NCI-H1436 (cell line): ENCODE data around the gene CDK17.
"Not testable (repeated sequence)": the region's sequence is repeated elsewhere in the genome, so short reads cannot be mapped to it uniquely, and the experiment has no call there.

Source experiments
- DNase-seq: peaks from one replicate; lab custom pipeline; 2025; lab: John Stamatoyannopoulos, UW

Gene CDK17

DNA sequence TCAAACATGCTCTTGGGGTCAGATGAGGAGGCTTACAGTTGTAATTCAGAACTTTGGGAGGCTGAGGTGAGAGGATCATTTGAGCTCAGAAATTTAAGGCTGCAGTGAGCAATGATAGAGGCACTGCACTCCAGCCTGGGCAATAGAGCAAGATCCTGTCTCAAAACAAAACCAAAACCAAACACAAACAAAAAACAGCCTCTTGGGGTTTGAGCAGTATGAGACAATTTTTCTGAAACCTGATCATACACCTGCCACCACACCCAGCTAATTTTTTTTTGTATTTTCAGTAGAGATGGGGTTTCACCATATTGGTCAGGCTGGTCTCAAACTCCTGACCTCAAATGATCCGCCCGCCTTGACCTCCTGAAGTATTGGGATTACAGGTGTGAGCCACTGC lies 17.4 kb upstream of the CDK17 start:
- DNase-seq, result not testable (repeated sequence)

DNA sequence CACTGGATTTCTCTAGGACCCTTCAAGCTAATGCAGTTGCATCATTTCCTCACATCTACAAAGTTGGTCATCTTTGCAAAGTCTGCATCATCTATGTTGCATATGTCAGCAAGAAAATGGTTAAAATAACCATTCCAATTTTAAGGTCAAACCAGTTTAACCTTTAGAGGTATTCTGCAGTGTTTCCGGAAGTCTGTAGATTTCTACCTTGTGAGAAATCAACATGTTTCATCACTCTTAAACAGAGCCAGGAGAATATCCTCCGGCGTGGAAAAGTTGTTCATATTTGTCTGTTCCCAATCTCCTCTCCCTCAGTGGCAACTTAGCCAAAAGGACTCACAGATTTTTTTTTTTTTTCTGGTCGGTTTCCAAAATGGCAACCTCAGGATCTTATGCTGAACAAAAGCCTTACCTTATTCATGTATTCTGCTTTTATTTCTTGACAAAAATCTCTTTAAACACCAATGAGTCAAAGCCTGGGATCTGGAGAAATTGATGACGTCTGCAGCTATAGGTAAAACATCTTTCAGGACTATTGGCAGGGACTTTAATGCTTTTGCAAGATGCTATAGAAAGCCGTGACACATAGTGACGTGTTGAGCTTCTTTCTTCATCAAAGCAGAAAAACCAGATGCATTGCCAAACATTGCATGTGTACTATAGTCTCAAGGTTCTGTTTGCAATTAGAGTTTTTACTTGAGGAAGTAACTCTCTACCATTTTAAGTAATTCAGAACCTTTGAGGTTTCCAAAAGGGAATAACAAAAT lies 16.0 kb upstream of the CDK17 start:
- no peak for DNase-seq

DNA sequence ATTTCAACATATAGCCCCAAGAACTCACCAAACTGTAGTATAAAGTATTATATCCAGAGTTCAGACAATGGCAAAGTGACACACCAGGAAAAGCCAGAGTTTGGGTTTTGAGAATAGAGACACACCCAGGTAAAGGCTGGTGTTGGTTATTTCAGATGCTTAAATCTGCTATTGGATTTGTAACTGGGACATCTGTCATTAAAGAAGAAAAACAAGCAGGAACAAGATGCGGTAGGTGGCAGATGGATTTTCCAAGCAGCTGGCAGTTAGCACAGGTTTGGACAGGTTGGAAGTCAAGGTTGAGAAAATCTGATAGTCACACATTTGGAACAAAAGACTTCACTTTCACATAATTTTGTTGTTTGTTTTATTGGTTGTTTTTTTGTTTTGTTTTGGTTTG lies 14.4 kb upstream of the CDK17 start:
- no peak for DNase-seq

DNA sequence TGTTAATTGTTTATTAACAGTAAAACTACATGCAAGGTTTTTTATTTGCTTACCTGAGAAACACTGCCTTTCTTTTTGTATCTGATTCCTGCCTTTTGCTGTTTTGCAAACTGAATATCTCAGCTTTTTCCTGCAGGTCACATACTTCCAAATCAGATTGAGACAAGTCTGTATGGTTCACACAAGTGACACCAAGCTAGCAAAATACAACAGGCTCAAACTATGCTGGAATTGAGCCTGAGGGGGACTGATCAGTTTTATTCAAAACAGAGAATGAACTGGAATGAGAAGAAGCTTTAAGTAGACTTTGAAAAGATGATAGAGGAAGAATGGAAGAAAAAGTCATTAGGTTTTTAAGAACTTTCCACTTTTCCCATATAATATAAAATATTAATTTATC lies 12.2 kb upstream of the CDK17 start:
- no peak for DNase-seq

DNA sequence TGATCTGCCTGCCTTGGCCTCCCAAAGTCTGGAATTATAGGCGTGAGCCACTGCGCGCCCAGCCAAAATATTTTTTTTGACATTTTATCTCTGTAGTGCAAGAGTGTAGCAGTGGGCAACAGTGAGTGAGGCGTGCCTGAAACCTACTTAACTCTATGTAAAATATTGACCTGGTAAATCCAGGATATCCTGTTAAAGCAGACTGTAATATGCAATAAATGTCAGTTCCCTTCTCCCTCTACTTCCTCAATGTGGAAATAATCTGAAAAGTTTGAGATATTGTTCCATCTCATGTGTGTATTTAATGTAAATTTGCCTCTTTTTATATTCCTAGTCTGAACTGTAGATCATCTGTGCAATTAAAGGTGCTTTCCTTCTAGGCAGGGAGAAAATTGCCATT lies 9.5 kb upstream of the CDK17 start:
- no peak for DNase-seq

DNA sequence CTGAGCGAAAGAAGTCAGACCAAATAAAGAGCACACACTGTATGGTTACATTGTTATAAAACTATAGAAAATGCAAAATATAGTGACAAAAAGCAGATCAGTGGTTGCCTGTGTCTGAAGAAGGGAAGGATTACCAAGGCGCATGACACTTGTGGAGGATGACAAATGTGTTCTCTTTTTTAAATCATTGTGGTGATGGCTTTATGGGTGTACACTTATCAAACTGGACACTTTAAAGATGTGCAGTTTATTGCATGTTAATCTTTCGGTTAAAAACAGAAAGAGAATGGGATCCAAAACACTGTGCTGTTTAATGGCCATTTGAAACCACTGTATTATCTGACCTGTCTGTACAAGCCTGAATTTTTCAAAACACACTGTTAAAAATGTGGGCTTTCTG lies 8.8 kb upstream of the CDK17 start:
- DNase-seq, result no peak

DNA sequence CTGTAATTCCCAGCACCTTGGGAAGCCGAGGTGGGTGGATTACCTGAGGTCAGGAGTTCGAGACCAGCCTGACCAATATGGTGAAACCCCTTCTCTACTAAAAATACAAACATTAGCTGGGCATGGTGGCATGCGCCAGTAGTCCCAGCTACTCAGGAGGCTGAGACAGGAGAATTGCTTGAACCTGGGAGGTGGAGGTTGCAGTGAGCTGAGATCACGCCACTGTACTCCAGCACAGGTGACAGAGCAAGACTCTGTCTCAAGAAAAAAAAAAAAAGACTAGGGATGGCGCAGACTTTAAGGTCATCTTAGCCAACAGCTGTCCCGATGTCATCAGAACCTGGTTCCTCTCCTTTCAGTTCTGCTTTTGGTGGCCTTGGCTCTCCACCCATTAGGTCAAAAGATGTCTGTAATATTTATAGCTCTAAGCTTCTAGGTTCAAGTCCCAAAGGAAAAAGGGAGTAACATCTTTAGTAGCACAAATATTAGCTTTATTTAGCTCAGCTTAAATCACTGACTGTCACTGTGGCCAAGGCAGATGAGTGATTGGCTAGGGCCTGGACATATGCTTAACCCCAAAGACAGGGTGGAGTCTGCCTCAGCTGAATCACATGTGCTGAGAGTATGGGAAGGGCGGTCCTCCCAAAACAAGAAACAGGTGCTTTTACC lies 7.3 kb upstream of the CDK17 start:
- DNase-seq, result not testable (repeated sequence)

DNA sequence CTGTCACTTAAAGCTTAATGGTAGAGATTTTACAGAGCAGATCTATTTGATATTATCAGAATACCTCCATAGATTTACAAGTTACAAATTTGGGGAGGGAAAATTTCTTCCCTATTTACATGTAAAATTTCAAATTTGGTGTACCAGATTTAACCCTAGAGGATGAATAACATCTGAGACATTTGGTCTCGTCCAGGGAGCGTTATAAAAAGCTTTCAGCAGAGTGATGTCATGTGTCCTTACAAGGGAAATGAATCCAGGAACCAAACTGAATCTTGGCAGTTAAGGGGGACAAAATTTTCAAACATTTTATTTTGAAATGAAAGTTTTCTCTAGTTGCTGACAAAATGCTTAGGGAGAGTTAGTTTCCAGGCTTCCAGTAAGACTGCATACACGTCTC lies 4.5 kb upstream of the CDK17 start:
- no peak for DNase-seq

DNA sequence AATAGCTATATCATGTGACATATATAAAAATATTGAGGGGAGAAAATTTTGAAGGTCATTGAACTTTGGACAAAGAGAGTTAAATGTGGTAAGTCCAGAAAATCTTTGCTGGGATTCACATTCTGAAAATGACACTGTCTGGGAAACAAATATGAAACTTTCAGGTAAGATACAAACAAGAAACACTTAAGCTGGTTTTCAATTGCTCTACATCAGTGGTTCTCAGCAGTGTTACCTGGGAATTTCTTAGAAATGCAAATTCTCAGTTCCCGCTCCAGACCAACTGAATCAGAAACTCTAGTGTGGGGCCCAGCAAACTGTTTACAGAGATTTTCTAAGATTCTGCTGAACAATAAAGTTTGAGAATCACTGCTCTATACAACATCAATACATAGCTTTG lies 3.6 kb upstream of the CDK17 start:
- DNase-seq, result no peak

DNA sequence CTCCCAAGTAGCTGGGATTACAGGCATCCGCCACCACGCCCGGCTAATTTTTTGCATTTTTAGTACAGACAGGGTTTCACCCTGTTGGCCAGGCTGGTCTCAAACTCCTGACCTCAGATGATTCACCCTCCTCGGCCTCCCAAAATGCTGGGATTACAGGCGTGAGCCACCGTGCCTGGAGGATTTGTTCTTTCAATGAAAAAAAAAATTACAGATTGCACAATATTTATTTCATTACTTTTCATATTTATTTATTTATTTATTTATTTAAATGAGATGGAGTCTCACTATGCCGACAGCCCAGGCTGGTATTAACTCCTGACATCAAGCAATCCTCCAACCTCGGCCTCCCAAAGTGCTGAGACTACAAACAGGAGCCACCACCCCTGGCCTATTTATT lies 2.3 kb upstream of the CDK17 start:
- DNase-seq, result not testable (repeated sequence)

DNA sequence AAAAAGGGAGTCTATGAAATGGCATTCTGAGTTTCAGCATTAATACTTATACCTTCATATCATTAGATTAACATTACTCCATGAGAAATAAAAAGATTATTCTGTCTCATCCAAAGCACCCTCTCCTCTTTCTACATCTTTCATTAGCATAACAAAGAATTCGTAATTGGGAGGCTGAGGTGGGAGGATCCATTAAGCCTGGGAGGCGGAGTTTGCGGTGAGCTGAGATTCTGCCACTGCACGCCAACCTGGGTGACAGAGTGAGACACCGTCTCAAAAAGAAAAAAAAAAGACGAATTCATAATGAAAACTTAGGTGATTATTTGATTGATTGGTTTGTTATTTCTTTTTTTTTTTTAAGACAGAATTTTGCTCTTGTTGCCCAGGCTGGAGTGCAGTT lies 1.8 kb upstream of the CDK17 start:
- peak; percentile 64 for DNase-seq

DNA sequence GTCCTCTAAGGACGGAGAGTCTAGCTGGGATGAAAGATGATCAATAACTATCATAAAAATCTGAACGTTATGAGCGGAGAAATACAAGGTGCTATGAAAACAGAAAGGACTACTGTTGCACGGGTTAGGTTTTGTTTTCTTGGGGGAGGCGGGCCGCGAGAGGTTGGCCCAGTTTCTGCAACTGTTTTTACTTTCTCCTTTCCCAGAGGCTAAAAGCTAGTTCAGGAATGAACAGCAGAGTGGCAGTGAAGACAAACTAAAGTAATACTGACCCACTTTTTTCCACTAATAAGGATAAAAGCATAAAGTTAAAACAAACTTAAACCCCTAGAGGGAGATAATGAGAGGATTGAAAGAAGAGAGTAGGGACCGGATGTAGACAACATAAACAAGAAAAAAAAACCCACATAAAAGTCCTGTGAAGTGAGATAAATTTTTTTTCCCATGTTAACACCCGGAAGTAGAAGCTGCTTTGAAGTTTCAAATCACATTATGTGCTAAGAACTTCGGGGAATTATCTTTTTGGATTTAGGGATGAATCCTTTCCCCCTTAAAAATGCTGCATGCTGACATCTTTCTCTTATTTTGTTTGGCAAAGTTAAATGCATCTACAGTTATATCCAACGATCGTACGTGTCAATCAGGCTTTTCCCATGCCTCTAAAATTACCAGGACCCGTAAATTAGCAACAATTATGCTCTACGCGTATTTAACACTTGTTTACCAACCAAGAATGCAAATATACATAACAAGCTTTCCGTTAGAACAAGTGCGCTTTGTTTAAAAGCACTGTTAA lies 1.0 kb upstream of the CDK17 start:
- DNase-seq, result no peak

DNA sequence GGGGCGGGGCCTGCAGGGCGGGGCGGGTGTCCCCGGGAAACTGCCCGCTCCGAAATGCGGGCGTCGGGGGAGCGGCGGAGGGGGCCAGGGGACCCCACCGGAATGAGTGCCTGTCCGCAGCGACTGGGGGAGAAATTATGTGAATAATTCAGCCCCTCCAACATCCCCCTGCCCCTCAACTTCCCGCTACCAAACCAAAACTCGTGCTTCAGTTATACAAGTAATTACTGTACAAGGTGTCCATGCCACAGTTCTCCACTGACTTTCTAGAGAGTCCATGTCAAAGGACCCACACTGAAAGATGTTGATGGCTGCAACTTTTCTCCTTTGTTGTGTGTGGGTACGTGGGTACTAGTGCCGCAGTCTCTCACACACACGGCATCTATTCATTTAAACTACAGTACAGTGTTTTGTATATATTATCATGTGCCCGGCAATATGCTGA lies 414 bp upstream of the CDK17 start:
- DNase-seq, result no peak

DNA sequence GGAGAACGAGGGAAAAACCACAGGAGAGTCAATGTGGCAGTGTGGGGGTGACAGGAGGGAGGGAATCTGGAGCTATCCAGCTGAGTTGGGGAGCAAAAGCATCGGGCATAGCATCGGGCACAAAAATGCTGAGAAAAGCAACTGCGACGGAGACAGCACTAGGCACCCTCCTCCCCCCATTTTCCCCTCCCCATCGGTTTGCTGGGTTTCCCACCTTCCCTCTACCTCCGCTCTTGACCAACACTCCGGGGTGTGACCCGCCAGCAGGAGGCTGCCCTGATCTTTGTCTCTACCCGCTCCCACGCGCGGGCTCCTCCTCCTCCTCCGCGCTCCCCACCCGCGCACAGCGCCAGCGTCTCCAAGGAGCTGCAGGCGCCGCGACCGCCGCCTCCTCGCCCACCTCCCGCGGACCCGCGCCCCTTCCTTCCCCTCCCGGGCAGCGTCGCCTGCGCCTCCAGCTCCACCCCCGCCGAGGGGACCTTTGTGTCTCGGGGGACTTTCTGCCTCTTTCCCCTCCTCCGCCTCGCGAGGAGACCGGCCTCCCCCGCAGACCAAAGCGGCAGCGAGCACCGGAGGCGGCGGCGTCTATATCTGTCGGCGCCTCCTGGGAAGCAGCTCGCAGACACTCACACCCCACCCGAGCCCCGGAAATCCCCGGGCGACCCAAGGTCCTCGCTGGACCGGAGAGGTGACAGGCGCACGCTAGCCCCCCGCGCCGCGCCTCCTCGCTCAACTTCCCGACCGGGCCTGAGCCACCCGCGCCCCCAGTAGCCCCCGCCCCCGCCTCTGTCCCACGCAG lies 920 bp downstream of the CDK17 start:
- DNase-seq, result peak; percentile 65

DNA sequence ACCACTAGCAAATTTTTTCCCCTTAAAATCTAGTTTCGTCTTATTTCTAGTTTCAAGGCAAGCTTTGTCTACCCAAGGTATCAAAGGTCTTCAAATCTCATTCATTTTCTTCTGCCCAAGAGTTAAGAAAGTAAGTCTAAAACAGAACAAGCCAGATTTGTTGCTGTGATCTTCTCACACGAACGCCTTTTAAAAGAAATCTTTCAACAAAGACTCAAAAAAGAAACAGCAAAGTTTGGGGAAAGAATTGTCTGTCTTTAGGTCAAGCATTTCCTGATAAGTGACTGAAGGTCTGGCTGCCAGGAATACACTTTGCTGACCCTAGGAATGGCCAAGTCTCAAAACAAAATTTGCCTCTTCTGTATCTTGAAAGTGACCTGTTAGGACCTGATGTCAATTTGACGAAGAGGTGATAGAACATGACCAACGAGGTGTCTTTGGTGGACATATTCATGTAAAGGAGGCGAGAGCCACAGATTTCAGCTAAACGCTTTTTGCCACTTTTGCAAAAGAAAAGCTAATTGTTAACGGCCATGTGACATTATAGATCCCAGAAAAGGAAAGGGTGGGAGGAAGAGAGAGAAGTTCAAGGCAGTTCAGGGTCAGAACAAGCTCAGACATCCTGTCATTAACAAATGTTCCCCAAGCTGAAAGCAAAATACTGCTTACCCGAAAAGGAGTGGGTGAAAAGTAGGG lies 1.7 kb downstream of the CDK17 start:
- DNase-seq, result no peak

DNA sequence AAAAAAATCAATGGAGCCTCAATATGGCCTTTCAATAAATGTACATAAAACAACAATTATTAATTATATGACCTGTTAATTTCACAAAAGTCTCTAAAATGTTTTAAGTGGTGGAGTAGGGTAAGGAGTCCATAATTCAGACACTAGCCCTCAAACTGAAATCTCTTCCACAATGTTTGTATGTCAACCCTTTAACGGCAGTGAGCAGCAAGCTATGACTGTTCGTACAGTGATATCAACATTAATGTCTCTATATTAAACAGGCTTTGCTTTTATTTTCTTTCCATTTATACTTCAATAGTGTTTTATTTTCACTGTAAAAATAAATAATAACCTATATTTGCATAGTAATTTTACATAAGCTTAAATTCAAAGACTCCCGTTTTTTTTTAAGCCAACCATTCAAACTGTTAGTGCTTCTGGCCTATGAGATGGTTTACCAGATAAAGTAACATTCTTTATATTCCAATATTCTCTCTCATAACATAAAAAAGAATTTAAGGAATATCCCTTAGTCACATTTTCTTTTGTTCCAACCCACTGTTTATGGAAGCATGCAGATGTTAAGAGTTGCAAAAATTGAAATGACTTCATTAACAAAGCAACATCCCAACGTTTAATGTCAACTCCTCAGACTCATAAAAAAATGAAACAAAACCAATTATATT lies 2.3 kb downstream of the CDK17 start:
- no peak for DNase-seq

DNA sequence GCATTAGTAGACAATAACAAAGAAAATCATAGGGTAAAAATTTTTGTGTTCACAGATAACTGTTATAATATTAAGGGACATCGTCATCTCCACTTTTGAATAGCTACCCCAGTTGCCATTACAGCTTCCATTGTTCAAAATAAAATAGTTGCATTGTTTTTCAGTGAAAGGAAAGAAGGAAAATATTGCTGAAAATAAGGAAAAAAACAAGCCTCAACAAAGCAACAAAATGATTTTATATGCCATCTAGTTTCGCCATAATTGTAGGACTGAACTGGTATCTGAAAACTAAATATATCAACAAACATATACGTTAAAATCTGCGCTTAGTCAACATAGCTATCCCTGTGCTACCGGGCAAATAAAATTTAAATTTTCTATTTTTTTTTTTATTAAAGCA lies 3.3 kb downstream of the CDK17 start:
- DNase-seq, result no peak

DNA sequence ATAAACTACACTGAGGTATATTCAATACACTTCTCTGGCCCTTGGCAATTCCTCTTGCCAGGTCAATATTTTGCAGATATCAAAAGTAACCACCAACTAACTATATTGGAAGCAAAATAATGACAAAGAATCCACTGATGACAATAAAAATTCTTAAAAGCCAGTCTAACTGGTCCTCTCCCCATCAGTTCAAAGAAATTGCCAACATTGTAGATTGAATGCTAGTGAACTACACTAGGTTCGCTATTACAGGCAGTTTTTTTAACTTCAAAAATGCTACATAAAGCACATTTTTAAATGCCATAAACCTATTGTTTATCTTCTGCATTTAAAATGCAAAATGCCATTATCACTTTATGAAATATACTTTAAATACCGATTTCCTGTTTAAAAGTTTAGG lies 4.0 kb downstream of the CDK17 start:
- DNase-seq, result no peak

DNA sequence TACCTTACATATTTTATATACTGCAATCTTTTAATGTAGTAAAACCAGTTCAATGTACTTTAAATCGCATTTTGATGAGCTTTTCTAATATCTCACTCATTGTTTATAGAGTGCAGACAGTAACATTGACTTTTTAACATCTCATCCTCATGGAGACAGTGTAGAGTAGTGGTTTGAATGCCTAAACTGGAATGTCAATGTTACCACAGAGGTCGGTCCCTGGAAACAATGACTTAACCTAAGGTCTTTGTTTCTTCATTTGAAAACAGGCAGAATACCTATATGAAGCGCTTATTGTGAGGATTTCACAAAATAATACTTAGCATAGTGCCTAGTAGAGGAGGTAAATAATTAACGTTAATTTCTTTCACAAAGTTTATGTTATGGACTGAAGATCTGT lies 5.0 kb downstream of the CDK17 start:
- DNase-seq, result no peak

DNA sequence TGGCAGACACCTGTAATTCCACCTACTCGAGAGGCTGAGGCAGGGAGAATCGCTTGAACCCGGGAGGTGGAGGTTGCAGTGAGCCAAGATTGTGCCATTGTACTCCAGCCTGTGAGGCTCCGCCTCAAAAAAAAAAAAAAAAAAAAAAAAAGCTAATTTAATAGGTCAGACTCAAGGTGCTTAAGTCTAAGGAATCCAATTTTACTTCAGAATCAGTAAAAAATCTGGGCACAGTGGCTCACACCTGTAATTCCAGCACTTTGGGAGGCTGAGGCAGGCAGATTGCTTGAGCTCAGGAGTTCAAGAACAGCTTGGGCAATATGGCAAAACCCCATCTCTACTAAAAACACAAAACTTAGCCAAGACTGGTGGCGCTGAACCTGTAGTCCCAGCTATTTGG lies 7.0 kb downstream of the CDK17 start:
- DNase-seq, result not testable (repeated sequence)

DNA sequence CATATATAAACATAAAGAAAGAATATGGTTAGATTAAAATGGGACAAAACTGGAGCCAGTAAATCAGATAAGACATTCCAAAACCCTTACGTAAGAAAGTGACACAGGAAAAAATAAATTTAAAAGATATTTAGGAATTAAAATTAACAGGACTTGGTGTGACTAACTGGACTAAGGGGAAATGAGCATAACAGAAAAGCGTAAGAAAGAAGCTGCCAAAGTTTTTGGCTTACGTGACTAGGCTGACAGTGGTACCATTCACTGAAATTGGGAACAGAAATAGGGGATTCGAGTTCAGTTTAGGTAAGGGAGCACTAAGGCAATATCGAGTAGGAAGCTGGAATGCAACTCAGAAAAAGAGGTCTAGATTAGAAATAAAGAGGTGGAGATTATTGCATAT lies 7.8 kb downstream of the CDK17 start:
- DNase-seq, result no peak
